Stomach (tissue), 9 donors: ENCODE results near the gene LFNG. TPM values are rescaled to one million over a fixed set of nuclear protein-coding genes. Genes with fewer than 3 reads are reported as not detected.

Experiments used
- DNase-seq, 2 donors: peaks; one replicate each; pipeline versions ENCODE4 v3.0.0 to v3.0.0-alpha.2; 2013 to 2019
- H3K27ac ChIP-seq, 5 donors: fragments of 200-600 bp in 4 of 5; sonication (generic) in 4 of 5; one replicate each; pipeline ENCODE4 v1.5.1; 2013 to 2019; ENCODE audit warnings: mild to moderate bottlenecking in 1 of 5, moderate library complexity in 1 of 5
- H3K27me3 ChIP-seq, 3 donors: fragments of 200-600 bp; sonication (generic); one replicate each; pipeline ENCODE4 v1.5.1; 2017 to 2019; ENCODE audit warnings: mixed run types in 1 of 3
- H3K36me3 ChIP-seq, 4 donors: fragments of 200-600 bp; sonication (generic); 1 replicate in 3 of 4; 2 replicates in 1 of 4; pipeline ENCODE4 v1.5.1; 2016 to 2019
- H3K4me1 ChIP-seq, 4 donors: fragments of 200-600 bp; sonication (generic); one replicate each; pipeline ENCODE4 v1.5.1; 2016 to 2019
- H3K4me3 ChIP-seq, 4 donors: fragments of 200-600 bp; sonication (generic) in 3 of 4; one replicate each; pipeline ENCODE4 v1.5.1; 2016 to 2019; ENCODE audit warnings: mild to moderate bottlenecking in 1 of 4
- H3K9me3 ChIP-seq, 4 donors: fragments of 200-600 bp; sonication (generic); one replicate each; pipeline ENCODE4 v1.5.1; 2016 to 2019
- EP300 ChIP-seq: sonication (generic); formaldehyde crosslinking; IDR thresholded peaks from one replicate; pipeline ENCODE4 v1.6.1; 2017; ENCODE audit warnings: antibody characterized with exemption
- POLR2A ChIP-seq, 4 donors: fragments of 450-650 bp; IDR thresholded peaks; one replicate each; pipeline ENCODE4 v1.6.1; 2016; ENCODE audit warnings: antibody characterized with exemption in 4 of 4, control low read depth in 2 of 4, mild to moderate bottlenecking in 1 of 4, moderate library complexity in 1 of 4
- POLR2AphosphoS5 ChIP-seq, 3 donors: sonication (generic); formaldehyde crosslinking; IDR thresholded peaks; one replicate each; pipeline ENCODE4 v1.6.1; 2016; ENCODE audit warnings: antibody characterized with exemption in 3 of 3
- WGBS, 5 donors: extraction: QIAGEN DNeasy Blood & Tissue Kit in 3 of 5; methylation state at CpG; one replicate each; pipeline versions ENCODE4 v1.1.5 to v1.1.7; 2013 to 2018; 5-methylcytosine and 5-hydroxymethylcytosine counted together
- intact Hi-C: fragments of 100-400 bp; cut with DNase I; formaldehyde crosslinking; loops from one replicate; pipeline ENCODE4 v1.15.1; 2023; ENCODE audit warnings: low total_unique reads
- polyA plus RNA-seq, 3 donors: library from polyadenylated mRNA; stranded (reverse); fragments of 200-250 nt; gene quantifications; one replicate each; pipeline ENCODE4 v1.2.3, GENCODE V29; 2013
- total RNA-seq, 5 donors: library from RNA; depleted of rRNA; stranded (reverse); fragments of >200 nt; gene quantifications; one replicate each; pipeline versions ENCODE4 v1.1.0 to v1.2.3, GENCODE V29; 2014 to 2016
- TF ChIP-seq, protein P1 (sequence below), 7 experiments: fragments of 450-650 bp in 4 of 7; fragments of 200-600 bp in 3 of 7; sonication (generic) in 3 of 7; IDR thresholded peaks; one replicate each; pipeline ENCODE4 v1.5.1; 2016 to 2019; ENCODE audit warnings: antibody characterized with exemption in 7 of 7, control low read depth in 2 of 7, mild to moderate bottlenecking in 1 of 7
- donor health status: healthy with polysubstance abuse.
- donor health status: Bipolar disorder and iron deficiency.
- donor health status: healthy.

The LFNG gene
- total and polyA plus RNA-seq, 8 donors, result 8.0 to 103 (median 17.4) TPM

DNA sequence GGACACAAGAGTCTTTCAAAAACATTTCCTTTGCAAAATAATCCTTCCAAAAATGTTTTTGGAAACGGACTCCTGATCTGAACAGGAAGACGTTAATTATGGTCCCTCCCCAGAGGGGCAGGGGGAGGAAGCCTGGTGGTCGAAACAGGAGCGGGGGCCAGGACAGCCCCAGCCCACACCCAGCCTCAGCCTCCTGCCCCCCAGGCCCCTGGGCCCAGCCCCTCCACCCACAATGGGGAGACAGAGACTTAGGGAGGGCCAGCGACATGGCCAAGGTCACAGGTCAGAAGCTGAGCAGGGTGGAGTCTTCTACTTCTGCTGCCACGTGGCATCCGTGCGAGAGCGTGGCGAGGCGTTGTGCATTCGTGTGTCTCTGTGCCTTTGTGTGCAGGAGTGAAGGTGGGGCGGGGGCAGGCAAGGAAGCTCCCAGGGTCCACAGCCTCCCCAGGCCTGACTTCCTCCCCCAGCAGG, 29.4 kb upstream of the LFNG start:
- Histone ChIP-seq H3K36me3 (no peaks in the 10 kb centered on the region), H3K27ac (peak overlapping the region in 3 of 5 donors; percentile 5 to 51 (median 38)), H3K27me3 (peaks cover 0 to 12% (median 0%) of the 10 kb centered on the region in 3 donors), H3K9me3 (no peaks in the 10 kb centered on the region), H3K4me1 (peaks cover 0 to 31% (median 28%) of the 10 kb centered on the region in 4 donors), H3K4me3 (no peak overlapping the region)
- WGBS, 5 donors, result 64 to 79% (median 70%) methylated on average over 13 of the region's 13 CpGs
- TF ChIP-seq EP300 (no peak), POLR2A (IDR thresholded peaks at IDR 0.05) (no peak), POLR2AphosphoS5 (IDR thresholded peaks at IDR 0.05) (no peak)
- TF ChIP-seq, protein P1, sequence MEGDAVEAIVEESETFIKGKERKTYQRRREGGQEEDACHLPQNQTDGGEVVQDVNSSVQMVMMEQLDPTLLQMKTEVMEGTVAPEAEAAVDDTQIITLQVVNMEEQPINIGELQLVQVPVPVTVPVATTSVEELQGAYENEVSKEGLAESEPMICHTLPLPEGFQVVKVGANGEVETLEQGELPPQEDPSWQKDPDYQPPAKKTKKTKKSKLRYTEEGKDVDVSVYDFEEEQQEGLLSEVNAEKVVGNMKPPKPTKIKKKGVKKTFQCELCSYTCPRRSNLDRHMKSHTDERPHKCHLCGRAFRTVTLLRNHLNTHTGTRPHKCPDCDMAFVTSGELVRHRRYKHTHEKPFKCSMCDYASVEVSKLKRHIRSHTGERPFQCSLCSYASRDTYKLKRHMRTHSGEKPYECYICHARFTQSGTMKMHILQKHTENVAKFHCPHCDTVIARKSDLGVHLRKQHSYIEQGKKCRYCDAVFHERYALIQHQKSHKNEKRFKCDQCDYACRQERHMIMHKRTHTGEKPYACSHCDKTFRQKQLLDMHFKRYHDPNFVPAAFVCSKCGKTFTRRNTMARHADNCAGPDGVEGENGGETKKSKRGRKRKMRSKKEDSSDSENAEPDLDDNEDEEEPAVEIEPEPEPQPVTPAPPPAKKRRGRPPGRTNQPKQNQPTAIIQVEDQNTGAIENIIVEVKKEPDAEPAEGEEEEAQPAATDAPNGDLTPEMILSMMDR (IDR thresholded peaks at IDR 0.05), result no peak
- intact Hi-C loops, result no loop called here
- DNase-seq, result no peak

DNA sequence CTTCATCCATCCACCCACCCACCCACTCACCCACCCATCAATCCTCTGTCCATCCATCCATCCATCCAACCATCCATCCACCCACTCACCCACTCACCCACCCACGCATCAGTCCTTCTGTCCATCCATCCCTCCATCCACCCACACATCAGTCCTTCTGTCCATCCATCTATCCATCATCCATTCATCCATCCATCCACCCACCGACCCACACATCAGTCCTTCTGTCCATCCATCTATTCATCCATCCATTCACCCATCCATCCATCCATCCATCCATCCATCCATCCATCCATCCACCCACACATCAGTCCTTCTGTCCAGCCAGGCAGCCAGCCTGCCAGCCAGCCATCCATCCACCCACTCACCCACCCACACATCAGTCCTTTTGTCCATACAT, 27.5 kb upstream of the LFNG start:
- DNase-seq, result no peak
- H3K4me3 ChIP-seq, result no peak overlapping the region
- TF ChIP-seq POLR2A (IDR thresholded peaks at IDR 0.05) (no peak), POLR2AphosphoS5 (IDR thresholded peaks at IDR 0.05) (no peak), EP300 (no peak)
- TF ChIP-seq, protein P1 (IDR thresholded peaks at IDR 0.05), result no peak
- H3K27me3 ChIP-seq, result peaks cover 0 to 28% (median 0%) of the 10 kb centered on the region in 3 donors
- no peaks in the 10 kb centered on the region for H3K36me3 ChIP-seq
- intact Hi-C loops, result no loop called here
- peaks cover 0 to 31% (median 28%) of the 10 kb centered on the region in 4 donors for H3K4me1 ChIP-seq
- 93 to 99% (median 96%) methylated on average over 2 of the region's 2 CpGs for WGBS, 5 donors
- no peak overlapping the region for H3K27ac ChIP-seq
- no peaks in the 10 kb centered on the region for H3K9me3 ChIP-seq

DNA sequence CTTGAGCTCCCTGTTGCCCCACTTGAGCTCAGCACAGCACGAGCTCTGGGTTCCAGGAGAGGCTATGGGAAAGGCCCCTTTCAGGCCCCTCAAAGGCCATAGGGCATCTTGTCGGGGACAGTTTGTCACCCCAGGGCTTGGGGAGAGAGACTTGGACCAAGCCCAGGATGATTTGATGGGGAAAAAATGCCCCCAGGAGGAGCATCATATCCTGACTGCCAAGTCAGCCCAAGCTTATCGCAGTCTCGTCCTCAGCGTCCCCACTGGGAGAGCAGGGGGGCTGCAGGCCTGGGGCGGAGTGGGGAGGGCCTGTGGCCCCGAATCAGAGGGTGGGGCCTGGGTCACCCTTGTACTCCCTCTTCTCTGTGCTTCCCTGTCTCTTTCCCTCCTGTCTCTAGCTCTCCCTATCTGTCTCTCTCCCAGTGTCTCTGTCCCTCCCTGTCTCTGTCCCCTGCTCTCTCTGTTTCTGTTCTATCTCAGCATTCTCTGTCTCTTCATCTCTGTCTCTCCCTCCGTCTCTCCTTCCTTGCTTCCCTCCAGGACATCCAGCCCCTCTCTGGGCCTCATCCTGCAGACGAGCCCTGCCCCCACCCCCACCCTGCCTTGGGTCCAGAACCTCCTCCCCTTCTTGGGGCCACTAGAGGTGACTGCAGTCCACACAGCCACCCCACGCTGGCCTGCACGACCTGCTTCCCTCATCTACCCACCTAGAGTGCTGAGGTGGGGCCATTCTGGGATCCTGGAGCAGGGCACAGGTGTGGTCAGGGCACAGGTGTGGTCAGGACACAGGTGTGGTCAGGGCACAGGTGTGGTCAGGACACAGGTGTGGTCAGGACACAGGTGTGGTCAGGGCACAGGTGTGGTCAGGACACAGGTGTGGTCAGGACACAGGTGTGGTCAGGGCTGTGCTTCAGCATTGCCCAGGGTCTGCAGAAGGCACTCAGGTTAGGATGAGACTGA, 26.1 kb upstream of the LFNG start:
- intact Hi-C loops, result no loop called here
- Histone ChIP-seq H3K27ac (no peak overlapping the region), H3K4me3 (no peak overlapping the region), H3K27me3 (peaks cover 0 to 43% (median 4%) of the 10 kb centered on the region in 3 donors), H3K9me3 (no peaks in the 10 kb centered on the region), H3K36me3 (no peaks in the 10 kb centered on the region), H3K4me1 (peaks cover 0 to 30% (median 21%) of the 10 kb centered on the region in 4 donors)
- DNase-seq, result no peak
- TF ChIP-seq EP300 (no peak), POLR2AphosphoS5 (IDR thresholded peaks at IDR 0.05) (no peak), POLR2A (IDR thresholded peaks at IDR 0.05) (no peak)
- TF ChIP-seq, protein P1 (IDR thresholded peaks at IDR 0.05), result no peak
- 50 to 63% (median 58%) methylated on average over 7 to 11 of the region's 11 CpGs for WGBS, 5 donors

DNA sequence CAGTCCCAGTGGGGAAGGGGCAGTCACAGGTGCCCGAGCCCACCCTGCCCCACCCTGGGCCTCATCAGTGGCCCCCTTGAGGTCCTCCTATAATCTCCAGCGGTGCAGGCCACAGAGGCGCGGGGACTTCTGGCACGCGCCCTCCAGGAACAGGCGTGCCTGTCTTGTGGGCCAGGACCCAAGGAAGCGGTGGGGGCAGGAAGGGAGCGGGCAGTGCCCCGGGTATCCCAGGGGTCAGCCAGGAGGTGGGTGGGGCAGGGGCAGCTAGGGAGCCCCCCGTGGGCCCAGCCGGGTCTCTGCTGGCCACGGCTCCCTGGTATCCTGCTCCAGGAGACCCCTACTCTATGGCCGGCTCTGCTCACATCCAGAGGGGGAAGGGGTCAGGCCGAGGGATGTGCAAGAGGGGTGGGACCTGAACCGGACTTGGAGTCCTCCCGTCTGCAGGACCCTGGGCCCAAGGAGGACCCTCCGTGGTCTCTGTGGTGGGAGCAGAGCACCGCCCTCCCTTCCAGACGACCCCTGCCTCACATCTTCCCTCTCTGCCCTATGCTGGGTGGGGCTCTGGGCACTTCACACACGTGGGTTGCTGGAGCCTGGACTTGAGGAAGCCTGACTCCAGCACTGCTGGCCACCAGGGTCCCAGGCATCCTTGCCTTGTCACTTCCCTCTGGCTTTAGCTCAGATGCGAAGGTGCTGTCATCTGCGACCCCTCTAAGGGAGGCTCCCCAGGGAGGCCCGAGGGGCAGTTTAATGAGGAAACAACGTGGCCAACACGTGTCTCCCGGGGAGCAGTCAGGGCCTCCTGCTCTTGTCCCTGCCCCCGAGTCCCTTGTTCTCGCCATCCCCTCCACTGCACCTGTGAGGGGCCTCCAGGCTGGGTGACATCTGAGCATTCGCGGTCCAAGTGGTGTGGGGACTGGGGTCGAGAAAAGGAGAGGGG, 25.1 kb upstream of the LFNG start:
- no peaks in the 10 kb centered on the region for H3K9me3 ChIP-seq
- H3K4me3 ChIP-seq, result no peak overlapping the region
- 45 to 56% (median 55%) methylated on average over 19 to 32 of the region's 32 CpGs for whole genome bisulfite sequencing, 5 donors
- intact Hi-C loops, result no loop called here
- peaks cover 0 to 49% (median 4%) of the 10 kb centered on the region in 3 donors for H3K27me3 ChIP-seq
- DNase-seq, result no peak
- H3K4me1 ChIP-seq, result peaks cover 0 to 30% (median 20%) of the 10 kb centered on the region in 4 donors
- H3K36me3 ChIP-seq, result no peaks in the 10 kb centered on the region
- peak overlapping the region in 1 of 5 donors; percentile 9 for H3K27ac ChIP-seq
- TF ChIP-seq EP300, result no peak
- TF ChIP-seq, protein P1 (IDR thresholded peaks at IDR 0.05), result no peak
